ENCODE measurements around the gene TRABD2A. TPM values are rescaled to one million over a fixed set of nuclear protein-coding genes. Genes with fewer than 3 reads are reported as not detected.

Gene TRABD2A
- total RNA-seq, 1 experiment from 2014 or later: 1.7 TPM

DNA sequence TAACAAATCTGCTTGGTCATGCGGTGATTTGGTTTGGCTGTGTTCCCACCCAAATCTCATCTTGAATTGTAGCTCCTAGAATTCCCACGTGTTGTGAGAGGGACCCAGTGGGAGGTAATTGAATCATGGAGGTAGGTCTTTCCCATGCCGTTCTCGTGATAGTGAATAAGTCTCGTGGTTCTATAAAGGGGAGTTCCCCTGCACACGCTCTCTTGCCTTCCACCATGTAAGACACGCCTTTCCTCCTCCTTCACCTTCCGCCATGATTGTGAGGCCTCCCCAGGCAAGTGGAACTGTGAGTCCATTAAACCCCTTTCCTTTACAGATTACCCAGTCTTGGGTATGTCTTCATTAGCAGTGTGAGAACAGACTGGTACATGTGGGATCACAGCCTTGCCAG is 36.7 kb downstream of the TRABD2A start:
- no peaks in the 10 kb centered on the region for H3K9me3 ChIP-seq (ENCODE audit: control insufficient read depth, low read depth, low read length)
- H4K20me1 ChIP-seq (ENCODE audit: control insufficient read depth, insufficient read depth, insufficient read length): no peaks in the 10 kb centered on the region
- TF ChIP-seq, protein P1, sequence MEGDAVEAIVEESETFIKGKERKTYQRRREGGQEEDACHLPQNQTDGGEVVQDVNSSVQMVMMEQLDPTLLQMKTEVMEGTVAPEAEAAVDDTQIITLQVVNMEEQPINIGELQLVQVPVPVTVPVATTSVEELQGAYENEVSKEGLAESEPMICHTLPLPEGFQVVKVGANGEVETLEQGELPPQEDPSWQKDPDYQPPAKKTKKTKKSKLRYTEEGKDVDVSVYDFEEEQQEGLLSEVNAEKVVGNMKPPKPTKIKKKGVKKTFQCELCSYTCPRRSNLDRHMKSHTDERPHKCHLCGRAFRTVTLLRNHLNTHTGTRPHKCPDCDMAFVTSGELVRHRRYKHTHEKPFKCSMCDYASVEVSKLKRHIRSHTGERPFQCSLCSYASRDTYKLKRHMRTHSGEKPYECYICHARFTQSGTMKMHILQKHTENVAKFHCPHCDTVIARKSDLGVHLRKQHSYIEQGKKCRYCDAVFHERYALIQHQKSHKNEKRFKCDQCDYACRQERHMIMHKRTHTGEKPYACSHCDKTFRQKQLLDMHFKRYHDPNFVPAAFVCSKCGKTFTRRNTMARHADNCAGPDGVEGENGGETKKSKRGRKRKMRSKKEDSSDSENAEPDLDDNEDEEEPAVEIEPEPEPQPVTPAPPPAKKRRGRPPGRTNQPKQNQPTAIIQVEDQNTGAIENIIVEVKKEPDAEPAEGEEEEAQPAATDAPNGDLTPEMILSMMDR (conservative IDR thresholded peaks at IDR 0.05): no peak

More for the DNA sequence above, 36.7 kb downstream of the TRABD2A start:
- H3K27me3 ChIP-seq (ENCODE audit: insufficient read depth, low read length): no peaks in the 10 kb centered on the region
- H4K5ac ChIP-seq (ENCODE audit: insufficient read length, low read depth, low read length): no peak overlapping the region
- H3K4ac ChIP-seq (ENCODE audit: low read depth, low read length): no peak overlapping the region
- no peak overlapping the region for H2BK20ac ChIP-seq (ENCODE audit: low read depth, low read length, poor library complexity, severe bottlenecking)
- no peak overlapping the region for H2AK5ac ChIP-seq (ENCODE audit: insufficient read length, low read length)
- no peak overlapping the region for H3K4me2 ChIP-seq (ENCODE audit: insufficient read depth, insufficient read length, low read length)
- H3K18ac ChIP-seq (ENCODE audit: insufficient read length, low read depth, low read length): no peak overlapping the region
- H3T11ph ChIP-seq (ENCODE audit: low read length): no peak overlapping the region
- H3K14ac ChIP-seq (ENCODE audit: insufficient read depth, low read length): no peak overlapping the region
- H3K4me1 ChIP-seq (ENCODE audit: insufficient read depth, low read length): no peaks in the 10 kb centered on the region
- no peak overlapping the region for H2AFZ ChIP-seq (ENCODE audit: low read length)
- H3K9ac ChIP-seq (ENCODE audit: extremely low read depth, insufficient read length, low read length): no peak overlapping the region
- no peak overlapping the region for H2BK12ac ChIP-seq (ENCODE audit: insufficient read length, low read depth, low read length)
- no peaks in the 10 kb centered on the region for H3K23me2 ChIP-seq (ENCODE audit: insufficient read length, low read depth, low read length, poor library complexity, severe bottlenecking)
- peaks cover 8 to 12% of the 10 kb centered on the region in 2 experiments for H3K4me1 Mint-ChIP-seq
- H3K27me3 Mint-ChIP-seq (ENCODE audit: low read depth): peaks cover 29% of the 10 kb centered on the region
- no peak overlapping the region for H4K91ac ChIP-seq (ENCODE audit: insufficient read length, low read depth, low read length)
- H3K27ac ChIP-seq (ENCODE audit: insufficient read length, low read depth, low read length): no peak overlapping the region
- DNase-seq: no peak
- H3K36me3 Mint-ChIP-seq (ENCODE audit: insufficient read depth in 1 of 3, low read depth in 3 of 3): no peaks in the 10 kb centered on the region; a peak in 1 of 7 replicates
- no peak overlapping the region for H3K27ac Mint-ChIP-seq
- no peak overlapping the region for H4K8ac ChIP-seq (replicated peaks; ENCODE audit: insufficient read length, low read depth, low read length)
- H2BK120ac ChIP-seq (ENCODE audit: low read depth, low read length, poor library complexity, severe bottlenecking): no peak overlapping the region
- no peak overlapping the region for H3K4me3 Mint-ChIP-seq
- WGBS (ENCODE audit: extremely low coverage, insufficient read length, low lambda C conversion rate): no CpG with 5 or more reads among the region's 8 CpGs
- H2BK15ac ChIP-seq (ENCODE audit: low read depth, low read length): no peak overlapping the region
- H2BK5ac ChIP-seq (ENCODE audit: insufficient read length, low read length): no peak overlapping the region
- no peak overlapping the region for H3K56ac ChIP-seq (ENCODE audit: insufficient read length, low read depth, low read length)
- no peak overlapping the region for H3K23ac ChIP-seq (ENCODE audit: insufficient read length, low read depth, low read length)
- H3K79me1 ChIP-seq (ENCODE audit: insufficient read depth, low read depth, low read length, poor library complexity, severe bottlenecking): no peaks in the 10 kb centered on the region
- no peaks in the 10 kb centered on the region for H3K9me3 Mint-ChIP-seq
- no peaks in the 10 kb centered on the region for H3K79me2 ChIP-seq (ENCODE audit: insufficient read depth, low read length)
